HepG2 (cell line): ENCODE data around the gene PLIN3. TPM values are rescaled to one million over a fixed set of nuclear protein-coding genes. Genes with fewer than 3 reads are reported as not detected.

ENCODE experiments used
- ATF7 ChIP-seq, 2 experiments: fragments of 450-650 bp in 1 of 2; sonication (generic) in 1 of 2; formaldehyde crosslinking in 1 of 2; IDR thresholded peaks; 2 replicates each; pipeline versions ENCODE4 v1.4.0 to v1.6.1; 2016 to 2020; ENCODE audit warnings: antibody characterized with exemption in 1 of 2, mild to moderate bottlenecking in 1 of 2, missing genetic modification reagents in 1 of 2
- BRF2 ChIP-seq: sonication (generic); formaldehyde crosslinking; IDR thresholded peaks from 2 replicates; pipeline ENCODE4 v1.8.1; 2022; ENCODE audit warnings: mild to moderate bottlenecking, missing genetic modification reagents
- ELF1 ChIP-seq: sonication (generic); formaldehyde crosslinking; IDR thresholded peaks from 2 replicates; pipeline ENCODE4 v1.4.0; 2020; ENCODE audit warnings: missing genetic modification reagents
- ESRRA ChIP-seq: sonication (generic); formaldehyde crosslinking; IDR thresholded peaks from 2 replicates; pipeline ENCODE4 v1.5.1; 2020; ENCODE audit warnings: mild to moderate bottlenecking, low read depth, missing genetic modification reagents
- MAZ ChIP-seq, 2 experiments: sonication (generic) in 1 of 2; formaldehyde crosslinking in 1 of 2; IDR thresholded peaks; 2 replicates each; pipeline versions ENCODE4 v1.5.0 to v1.6.1; 2012 to 2020; ENCODE audit warnings: low read depth in 2 of 2, mild to moderate bottlenecking in 2 of 2, borderline replicate concordance in 1 of 2, improper control_type of control experiment in 1 of 2, low read length in 1 of 2, missing genetic modification reagents in 1 of 2, moderate library complexity in 1 of 2
- NR1H2 ChIP-seq: sonication (generic); formaldehyde crosslinking; IDR thresholded peaks from 2 replicates; pipeline ENCODE4 v1.8.1; 2022; ENCODE audit warnings: low read depth, missing genetic modification reagents, borderline replicate concordance
- PTBP1 ChIP-seq: fragments of 200-400 bp; formaldehyde crosslinking; IDR thresholded peaks from 2 replicates; pipeline ENCODE4 v1.6.1; 2018; ENCODE audit warnings: low read length, low read depth; ENCODE audit not compliant: poor library complexity, severe bottlenecking
- SP1 ChIP-seq, 2 experiments: fragments of 450-650 bp in 1 of 2; sonication (generic) in 1 of 2; formaldehyde crosslinking in 1 of 2; IDR thresholded peaks; 2 replicates each; pipeline versions ENCODE4 v1.4.0 to v1.6.1; 2016 to 2020; ENCODE audit warnings: missing genetic modification reagents in 1 of 2
- ZFP62 ChIP-seq: sonication (generic); formaldehyde crosslinking; IDR thresholded peaks from 2 replicates; pipeline ENCODE4 v1.4.0; 2020; ENCODE audit warnings: missing genetic modification reagents
- ZFX ChIP-seq: sonication (generic); formaldehyde crosslinking; IDR thresholded peaks from 2 replicates; pipeline ENCODE4 v1.4.0; 2020; ENCODE audit warnings: mild to moderate bottlenecking, low read depth, missing genetic modification reagents, moderate library complexity
- ZFY ChIP-seq: sonication (generic); formaldehyde crosslinking; IDR thresholded peaks from 2 replicates; pipeline ENCODE4 v1.4.0; 2020; ENCODE audit warnings: missing genetic modification reagents
- ZHX1 ChIP-seq: sonication (generic); formaldehyde crosslinking; IDR thresholded peaks from 2 replicates; pipeline ENCODE4 v1.8.1; 2022; ENCODE audit warnings: low read depth, mild to moderate bottlenecking, missing genetic modification reagents
- ZNF20 ChIP-seq: sonication (generic); formaldehyde crosslinking; IDR thresholded peaks from 2 replicates; pipeline ENCODE4 v1.4.0; 2020; ENCODE audit warnings: mild to moderate bottlenecking, moderate library complexity, missing genetic modification reagents
- ZNF230 ChIP-seq: sonication (generic); formaldehyde crosslinking; IDR thresholded peaks from 2 replicates; pipeline ENCODE4 v1.4.0; 2020; ENCODE audit warnings: mild to moderate bottlenecking, missing genetic modification reagents
- ZNF350 ChIP-seq: sonication (generic); formaldehyde crosslinking; IDR thresholded peaks from 2 replicates; pipeline ENCODE4 v1.4.0; 2020; ENCODE audit warnings: mild to moderate bottlenecking, low read depth, missing genetic modification reagents, borderline replicate concordance
- ZNF687 ChIP-seq: sonication (generic); formaldehyde crosslinking; IDR thresholded peaks from 2 replicates; pipeline ENCODE4 v1.5.1; 2020; ENCODE audit warnings: mild to moderate bottlenecking, missing genetic modification reagents, moderate library complexity
- ZNF772 ChIP-seq: sonication (generic); formaldehyde crosslinking; IDR thresholded peaks from 2 replicates; pipeline ENCODE4 v1.5.0; 2020; ENCODE audit warnings: mild to moderate bottlenecking, missing genetic modification reagents
- polyA plus RNA-seq, 8 experiments: library from polyadenylated mRNA; depleted of rRNA in 3 of 8; stranded (reverse) in 7 of 8; unstranded in 1 of 8; fragments of >200 nt; fragmentation: Illumina TruSeq in 4 of 8; extraction: Trizol in 4 of 8; gene quantifications; 2 replicates each; pipeline versions ENCODE4 v1.2.1 to v1.2.3, GENCODE V29; 2011 to 2016; ENCODE audit warnings: low read depth in 4 of 8, missing spikeins in 1 of 8, mixed read lengths in 1 of 8; ENCODE audit not compliant: insufficient read depth in 1 of 8
- total RNA-seq, 5 experiments: library from RNA; depleted of rRNA; stranded (reverse); fragments of >200 nt; fragmentation: Illumina TruSeq; extraction: Trizol; gene quantifications; 2 replicates each; pipeline ENCODE4 v1.2.3, GENCODE V29; 2016; ENCODE audit warnings: low read depth in 1 of 5

Gene PLIN3
- total and polyA plus RNA-seq, 2 of the 13 experiments (the other 11 are each of a cell fraction or from before 2014, with no cell fraction given), result 49.3 to 57.9 TPM

GRCh38 chr19:4866595-4867424 is 657 bp downstream of the PLIN3 start (continued):
- 0 out of 2 replicates have a peak, but pooled peaks have one; percentile 33 for TF ChIP-seq NR1H2 (CRISPR knock-in tag)
- peak; percentile 43 for TF ChIP-seq PTBP1
- TF ChIP-seq ZNF20 (CRISPR knock-in tag), result no peak
- no peak for TF ChIP-seq MAZ (IDR thresholded peaks at IDR 0.05; ENCODE audit: borderline replicate concordance, low read depth, low read length)
- TF ChIP-seq MAZ (CRISPR knock-in tag; IDR thresholded peaks at IDR 0.05; ENCODE audit: low read depth), result peak; percentile 45; the same call in 1 of the 2 replicates
- peak; percentile 63 for TF ChIP-seq ZNF687 (CRISPR knock-in tag)
- TF ChIP-seq SP1 (IDR thresholded peaks at IDR 0.05), result no peak
- TF ChIP-seq SP1 (CRISPR knock-in tag; IDR thresholded peaks at IDR 0.05), result no peak
- TF ChIP-seq ELF1 (CRISPR knock-in tag), result peak; percentile 76
- TF ChIP-seq ZFY, result peak; percentile 66
- peak; percentile 71 for TF ChIP-seq ZFX (CRISPR knock-in tag)
- 0 out of 2 replicates have a peak, but pooled peaks have one; percentile 42 for TF ChIP-seq ZNF772 (CRISPR knock-in tag)
- TF ChIP-seq ATF7 (IDR thresholded peaks at IDR 0.05), result no peak
- 0 out of 2 replicates have a peak, but pooled peaks have one; percentile 44 for TF ChIP-seq ATF7 (CRISPR knock-in tag; IDR thresholded peaks at IDR 0.05)
- 0 out of 2 replicates have a peak, but pooled peaks have one; percentile 20 for TF ChIP-seq ZNF350 (CRISPR knock-in tag)
- TF ChIP-seq ESRRA, result no peak
- TF ChIP-seq ZFP62, result no peak
- 0 out of 2 replicates have a peak, but pooled peaks have one; percentile 41 for TF ChIP-seq ZHX1 (CRISPR knock-in tag)
- TF ChIP-seq ZNF230 (CRISPR knock-in tag), result 0 out of 2 replicates have a peak, but pooled peaks have one; percentile 64
- no peak for TF ChIP-seq BRF2 (CRISPR knock-in tag)
